Activated naive CD4-positive, alpha-beta T cell treated with Interleukin-2 at 50 U/mL for 16 hours (primary cell): ENCODE measurements around the gene PTPRR.

Source experiments
- DNase-seq: peaks from one replicate; pipeline ENCODE4 v3.0.0-alpha.2; 2020

PTPRR gene

GRCh38 chr12:70671698-70672097, 248.8 kb downstream of the PTPRR start:
- no peak for DNase-seq

- DNase-seq: no peak
Observed at GRCh38 chr12:70670948-70671347, 249.6 kb downstream of the PTPRR start.

- DNase-seq: no peak
Observed at GRCh38 chr12:70667253-70667652, 253.3 kb downstream of the PTPRR start.

- DNase-seq: no peak
Observed at GRCh38 chr12:70666364-70666763, 254.2 kb downstream of the PTPRR start.

- DNase-seq: no peak
Observed at GRCh38 chr12:70664465-70664881, 256.1 kb downstream of the PTPRR start.

- no peak for DNase-seq
Observed at GRCh38 chr12:70663838-70664237, 256.7 kb downstream of the PTPRR start.

GRCh38 chr12:70661466-70662161, 258.9 kb downstream of the PTPRR start:
- DNase-seq: no peak

GRCh38 chr12:70660620-70661219, 259.8 kb downstream of the PTPRR start:
- DNase-seq: no peak

- DNase-seq: no peak
Observed at GRCh38 chr12:70660002-70660604, 260.4 kb downstream of the PTPRR start.

GRCh38 chr12:70659077-70659606, 261.4 kb downstream of the PTPRR start:
- DNase-seq: no peak

- no peak for DNase-seq
Observed at GRCh38 chr12:70657616-70658286, 262.8 kb downstream of the PTPRR start.

GRCh38 chr12:70652451-70652850, 268.1 kb downstream of the PTPRR start:
- no peak for DNase-seq

GRCh38 chr12:70648831-70649230, 271.7 kb downstream of the PTPRR start:
- DNase-seq: no peak

GRCh38 chr12:70648191-70648590, 272.3 kb downstream of the PTPRR start:
- DNase-seq: no peak

- DNase-seq: no peak
Observed at GRCh38 chr12:70646850-70647249, 273.7 kb downstream of the PTPRR start.

GRCh38 chr12:70645494-70646317, 274.8 kb downstream of the PTPRR start:
- DNase-seq: no peak

GRCh38 chr12:70644861-70645260, 275.7 kb downstream of the PTPRR start:
- DNase-seq: no peak

- DNase-seq: no peak
Observed at GRCh38 chr12:70643939-70644338, 276.6 kb downstream of the PTPRR start.

GRCh38 chr12:70641691-70642090, 278.8 kb downstream of the PTPRR start:
- no peak for DNase-seq

- DNase-seq: no peak
Observed at GRCh38 chr12:70640901-70641300, 279.6 kb downstream of the PTPRR start.

- no peak for DNase-seq
Observed at GRCh38 chr12:70639535-70639934, 281.0 kb downstream of the PTPRR start.

- no peak for DNase-seq
Observed at GRCh38 chr12:70638639-70639360, 281.7 kb downstream of the PTPRR start.
